Measurements from ENCODE around the gene RBMS2. TPM values are rescaled to one million over a fixed set of nuclear protein-coding genes. Genes with fewer than 3 reads are reported as not detected.
A peak's percentile ranks its signal among the peaks of the same experiment; 100 is the strongest.

The RBMS2 gene
- total and polyA plus RNA-seq, 2 donors = 11.2 to 27.5 TPM

- DNase-seq (ENCODE audit: extremely low spot score) = no peak
- WGBS = 50% methylated on average over 12 of the region's 12 CpGs
- H3K36me3 ChIP-seq (ENCODE audit: insufficient read depth) = no peaks in the 10 kb centered on the region
- peak overlapping the region; percentile 78 for H3K4me3 ChIP-seq (ENCODE audit: low read depth, low read length)
- no peak overlapping the region for H3K27ac ChIP-seq (ENCODE audit: low read depth)
- H3K4me1 ChIP-seq (ENCODE audit: insufficient read depth) = no peaks in the 10 kb centered on the region
Measured at GRCh38 chr12:56633468-56634241, 112.0 kb downstream of the RBMS2 start.

DNA sequence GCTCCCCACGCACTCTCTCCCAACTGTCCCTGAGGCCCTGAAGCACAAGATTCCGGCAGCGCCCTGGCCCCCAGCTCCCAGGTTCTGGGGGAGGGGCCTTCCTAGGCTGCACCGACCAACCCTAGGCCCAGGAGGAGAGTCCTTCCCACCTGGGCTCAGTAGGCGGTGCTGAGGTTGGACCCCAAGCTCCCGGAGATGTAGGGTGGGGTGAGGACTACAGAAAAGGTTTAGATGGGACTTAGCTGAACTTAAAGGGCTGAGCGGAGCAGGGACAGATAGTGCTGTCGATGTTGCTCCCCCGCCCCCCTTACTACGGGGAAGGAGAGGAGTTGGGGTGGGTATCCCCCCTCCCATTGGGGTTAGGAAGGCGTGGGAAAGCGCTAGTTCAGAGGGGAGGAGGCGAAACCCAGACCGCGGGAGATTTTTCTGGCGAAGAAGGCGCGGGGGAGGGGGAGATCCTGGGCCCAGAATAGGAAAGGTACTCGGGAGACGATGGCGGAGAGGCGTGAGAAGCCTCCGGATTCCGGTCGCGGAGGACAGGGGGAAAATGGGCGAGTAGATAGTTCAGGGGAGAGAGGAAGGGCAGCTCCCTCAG, 112.7 kb downstream of the RBMS2 start:
- 3% methylated on average over 27 of the region's 27 CpGs for WGBS
- no peak for DNase-seq (ENCODE audit: extremely low spot score)
- H3K4me3 ChIP-seq (ENCODE audit: low read depth, low read length) = peak overlapping the region; percentile 78
- peak overlapping the region; percentile 96 for H3K27ac ChIP-seq (ENCODE audit: low read depth)
- H3K4me1 ChIP-seq (ENCODE audit: insufficient read depth) = no peaks in the 10 kb centered on the region
- peaks cover 2% of the 10 kb centered on the region for H3K36me3 ChIP-seq (ENCODE audit: insufficient read depth)

- 2% methylated on average over 47 of the region's 47 CpGs for WGBS
- no peaks in the 10 kb centered on the region for H3K4me1 ChIP-seq (ENCODE audit: insufficient read depth)
- H3K36me3 ChIP-seq (ENCODE audit: insufficient read depth) = peaks cover 2% of the 10 kb centered on the region
- peak overlapping the region; percentile 78 for H3K4me3 ChIP-seq (ENCODE audit: low read depth, low read length)
- H3K27ac ChIP-seq (ENCODE audit: low read depth) = peak overlapping the region; percentile 96
- DNase-seq (ENCODE audit: extremely low spot score) = no peak
Measured at GRCh38 chr12:56634837-56635791, 113.5 kb downstream of the RBMS2 start.

GRCh38 chr12:56635806-56636674, 114.4 kb downstream of the RBMS2 start:
- Histone ChIP-seq H3K27ac (ENCODE audit: low read depth) (peak overlapping the region; percentile 96), H3K4me3 (ENCODE audit: low read depth, low read length) (peak overlapping the region; percentile 78), H3K36me3 (ENCODE audit: insufficient read depth) (peaks cover 2% of the 10 kb centered on the region), H3K4me1 (ENCODE audit: insufficient read depth) (no peaks in the 10 kb centered on the region)
- DNase-seq (ENCODE audit: extremely low spot score) = peak; percentile 90
- WGBS = under 1% methylated on average over 20 of the region's 20 CpGs

DNA sequence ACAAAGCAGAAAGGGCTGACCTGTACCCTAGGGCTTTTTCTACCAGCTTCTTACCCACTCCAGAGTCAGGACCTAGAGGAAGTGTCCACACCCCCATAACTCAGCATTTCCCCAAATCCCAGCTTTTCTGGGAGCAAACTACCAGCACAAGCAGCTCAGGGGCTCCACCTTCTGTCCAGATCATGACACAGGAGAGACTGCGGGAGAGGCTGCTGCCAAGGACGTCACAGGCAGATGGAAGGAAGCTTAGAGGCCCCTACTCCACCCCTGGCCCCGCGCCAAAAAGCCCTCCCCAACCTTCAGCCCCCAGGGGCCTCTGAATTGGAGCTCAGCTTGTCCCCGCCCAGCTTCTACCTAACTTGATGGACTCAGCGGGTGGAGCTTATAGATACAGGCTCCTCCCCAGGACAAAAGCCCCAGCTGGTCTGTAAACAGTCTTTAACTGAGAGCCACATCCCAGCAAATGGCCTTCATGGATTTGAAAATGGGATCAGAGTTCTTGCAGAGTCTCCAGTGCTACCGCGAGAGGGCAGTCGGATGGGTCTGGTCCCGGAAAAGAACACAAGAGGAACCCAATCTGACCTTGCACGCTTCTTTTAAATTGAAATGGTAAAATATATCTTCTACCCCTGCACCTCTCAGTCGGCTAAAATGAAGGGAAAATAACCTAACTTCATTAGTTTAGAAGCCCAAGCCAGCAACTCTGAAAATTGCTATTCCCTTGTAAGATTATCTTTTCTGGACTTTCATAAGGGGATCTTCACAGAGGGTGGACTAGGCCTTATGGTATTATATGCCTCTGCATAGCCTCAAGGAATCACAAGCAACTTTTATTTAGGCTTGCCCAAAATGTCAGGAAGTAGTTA, 115.3 kb downstream of the RBMS2 start:
- 1% methylated on average over 12 of the region's 12 CpGs for WGBS
- no peaks in the 10 kb centered on the region for H3K4me1 ChIP-seq (ENCODE audit: insufficient read depth)
- peak; percentile 100 for DNase-seq (ENCODE audit: extremely low spot score)

GRCh38 chr12:56637621-56638020, 116.0 kb downstream of the RBMS2 start:
- 60% methylated on average over 2 of the region's 2 CpGs for WGBS
- Histone ChIP-seq H3K4me1 (ENCODE audit: insufficient read depth) (no peaks in the 10 kb centered on the region), H3K4me3 (ENCODE audit: low read depth, low read length) (no peak overlapping the region), H3K27ac (ENCODE audit: low read depth) (no peak overlapping the region), H3K36me3 (ENCODE audit: insufficient read depth) (peaks cover 9% of the 10 kb centered on the region)
- no peak for DNase-seq (ENCODE audit: extremely low spot score)

More for the DNA sequence above, 115.3 kb downstream of the RBMS2 start:
- Histone ChIP-seq H3K4me3 (ENCODE audit: low read depth, low read length) (peak overlapping the region; percentile 78), H3K27ac (ENCODE audit: low read depth) (peak overlapping the region; percentile 96), H3K36me3 (ENCODE audit: insufficient read depth) (peaks cover 3% of the 10 kb centered on the region)

DNA sequence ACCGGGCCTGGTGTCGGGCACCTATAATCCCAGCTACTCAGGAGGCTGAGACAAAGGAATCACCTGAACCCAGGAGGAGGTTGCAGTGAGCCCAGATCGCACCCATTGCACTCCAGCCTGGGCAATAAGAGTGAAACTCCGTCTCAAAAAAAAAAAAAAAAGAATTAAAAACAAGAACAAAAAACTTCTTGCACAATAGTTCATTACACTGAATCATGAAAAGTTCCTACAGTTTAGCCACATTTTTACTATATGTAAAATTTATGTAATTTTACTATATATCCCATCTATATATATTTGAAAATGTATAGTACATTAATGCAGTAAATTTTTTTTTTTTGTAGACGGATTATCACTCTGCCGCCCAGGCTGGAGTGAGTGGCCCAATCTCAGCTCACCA, 119.6 kb downstream of the RBMS2 start:
- Histone ChIP-seq H3K27ac (ENCODE audit: low read depth) (no peak overlapping the region), H3K36me3 (ENCODE audit: insufficient read depth) (peaks cover 10% of the 10 kb centered on the region), H3K4me3 (ENCODE audit: low read depth, low read length) (no peak overlapping the region), H3K4me1 (ENCODE audit: insufficient read depth) (no peaks in the 10 kb centered on the region)
- no peak for DNase-seq (ENCODE audit: extremely low spot score)
- 82% methylated on average over 6 of the region's 6 CpGs for WGBS

GRCh38 chr12:56644654-56645053, 123.0 kb downstream of the RBMS2 start:
- Histone ChIP-seq H3K27ac (ENCODE audit: low read depth) (no peak overlapping the region), H3K4me1 (ENCODE audit: insufficient read depth) (no peaks in the 10 kb centered on the region), H3K36me3 (ENCODE audit: insufficient read depth) (peaks cover 7% of the 10 kb centered on the region), H3K4me3 (ENCODE audit: low read depth, low read length) (peak overlapping the region; percentile 93)
- 51% methylated on average over 4 of the region's 4 CpGs for WGBS
- no peak for DNase-seq (ENCODE audit: extremely low spot score)

GRCh38 chr12:56645201-56645716, 123.6 kb downstream of the RBMS2 start:
- Histone ChIP-seq H3K4me3 (ENCODE audit: low read depth, low read length) (peak overlapping the region; percentile 93), H3K4me1 (ENCODE audit: insufficient read depth) (no peaks in the 10 kb centered on the region), H3K36me3 (ENCODE audit: insufficient read depth) (peaks cover 7% of the 10 kb centered on the region), H3K27ac (ENCODE audit: low read depth) (peak overlapping the region; percentile 92)
- WGBS = under 1% methylated on average over 29 of the region's 29 CpGs
- DNase-seq (ENCODE audit: extremely low spot score) = no peak

Data from urinary bladder (tissue), 4 donors.